Keratinocyte (primary cell): ENCODE results near the gene CNTNAP2. TPM values are rescaled to one million over a fixed set of nuclear protein-coding genes. Genes with fewer than 3 reads are reported as not detected.

ENCODE experiments used
- DNase-seq: peaks from one replicate; pipeline ENCODE4 v3.0.0-alpha.2; 2011; ENCODE audit warnings: low read depth, missing footprints, low spot score
- FAIRE-seq: peaks from 2 replicates; lab custom pipeline; 2011; peaks lifted over from hg19 to GRCh38; lab: Jason Lieb, UNC
- H2AFZ ChIP-seq: 2 replicates; pipeline ENCODE4 v1.6.0; 2012; ENCODE audit warnings: low read length, control low read depth, inconsistent platforms; ENCODE audit not compliant: control insufficient read depth
- H3K27ac ChIP-seq: 2 replicates; pipeline ENCODE4 v1.5.1; 2011; ENCODE audit warnings: low read length; ENCODE audit not compliant: control insufficient read depth, insufficient read depth
- H3K27me3 ChIP-seq: 3 replicates; pipeline ENCODE4 v1.6.0; 2011; ENCODE audit warnings: low read length; ENCODE audit not compliant: control insufficient read depth, insufficient read depth; ENCODE audit errors: extremely low read depth
- H3K36me3 ChIP-seq, 2 experiments: 2 replicates in 1 of 2; 3 replicates in 1 of 2; pipeline ENCODE4 v1.5.1; 2011; ENCODE audit warnings: low read length in 2 of 2, mild to moderate bottlenecking in 1 of 2; ENCODE audit not compliant: control insufficient read depth in 2 of 2, insufficient read depth in 2 of 2; ENCODE audit errors: extremely low read depth in 1 of 2
- H3K4me1 ChIP-seq: 3 replicates; pipeline ENCODE4 v1.5.1; 2011; ENCODE audit warnings: low read length; ENCODE audit not compliant: control insufficient read depth, insufficient read depth; ENCODE audit errors: extremely low read depth
- H3K4me2 ChIP-seq: 3 replicates; pipeline ENCODE4 v1.6.0; 2011; ENCODE audit warnings: low read depth, low read length; ENCODE audit not compliant: control insufficient read depth, insufficient read depth; ENCODE audit errors: extremely low read depth
- H3K4me3 ChIP-seq, 3 experiments: fragments of 200-600 bp in 1 of 3; sonication (generic) in 1 of 3; 2 replicates in 2 of 3; 3 replicates in 1 of 3; pipeline ENCODE4 v1.5.1; 2011 to 2016; ENCODE audit warnings: low read length in 3 of 3, mild to moderate bottlenecking in 3 of 3, control low read depth in 2 of 3, inconsistent platforms in 1 of 3, low read depth in 1 of 3, mixed read lengths in 1 of 3, mixed run types in 1 of 3, moderate library complexity in 1 of 3; ENCODE audit not compliant: control insufficient read depth in 2 of 3, insufficient read depth in 2 of 3; ENCODE audit errors: extremely low read depth in 1 of 3
- H3K79me2 ChIP-seq: 2 replicates; pipeline ENCODE4 v1.6.0; 2012; ENCODE audit warnings: low read length; ENCODE audit not compliant: control insufficient read depth, insufficient read depth
- H3K9ac ChIP-seq: 3 replicates; pipeline ENCODE4 v1.6.0; 2011; ENCODE audit warnings: low read length; ENCODE audit not compliant: control insufficient read depth, insufficient read depth; ENCODE audit errors: extremely low read depth
- H3K9me1 ChIP-seq: 3 replicates; pipeline ENCODE4 v1.6.0; 2011; ENCODE audit warnings: low read length; ENCODE audit not compliant: control insufficient read depth, insufficient read depth; ENCODE audit errors: extremely low read depth
- H3K9me3 ChIP-seq: 2 replicates; pipeline ENCODE4 v1.5.1; 2012; ENCODE audit warnings: low read depth, low read length; ENCODE audit not compliant: control insufficient read depth
- H4K20me1 ChIP-seq: 3 replicates; pipeline ENCODE4 v1.6.0; 2011; ENCODE audit warnings: low read length; ENCODE audit not compliant: control insufficient read depth, insufficient read depth; ENCODE audit errors: extremely low read depth
- CTCF ChIP-seq, 3 experiments: IDR thresholded peaks in 1 of 3; conservative IDR thresholded peaks in 1 of 3; optimal IDR thresholded peaks in 1 of 3; 2 replicates in 2 of 3; 3 replicates in 1 of 3; pipeline versions ENCODE3 to v1.5.1; 2011; ENCODE audit warnings: low read length in 3 of 3, mild to moderate bottlenecking in 3 of 3, moderate library complexity in 2 of 3, control low read depth in 1 of 3, inconsistent platforms in 1 of 3; ENCODE audit not compliant: insufficient read depth in 2 of 3; ENCODE audit errors: extremely low read depth in 1 of 3
- EZH2 ChIP-seq: IDR thresholded peaks from one replicate; pipeline ENCODE4 v1.6.1; 2012; ENCODE audit warnings: inconsistent platforms, mild to moderate bottlenecking, low read length, moderate library complexity
- dilution Hi-C: fragments of 300-500 bp; cut with MboI; formaldehyde crosslinking; loops from one replicate; pipeline ENCODE4 v1.7.0; 2020; ENCODE audit warnings: low sequenced_read_pairs; ENCODE audit not compliant: extremely low pct_ligation_motif_present
- polyA plus RNA-seq, 5 experiments: library from polyadenylated mRNA; depleted of rRNA in 3 of 5; stranded (reverse) in 3 of 5; stranded (forward) in 1 of 5; unstranded in 1 of 5; fragments of >200 nt; gene quantifications; 1 replicate in 1 of 5; 2 replicates in 3 of 5; 3 replicates in 1 of 5; pipeline versions ENCODE4 v1.2.1 to v1.2.3, GENCODE V29; 2011 to 2012; ENCODE audit warnings: missing spikeins in 2 of 5, low read depth in 1 of 5, low replicate concordance in 1 of 5

Gene CNTNAP2
- polyA plus RNA-seq, 1 donor (not counting 4 experiments of a cell fraction or from before 2014, with no cell fraction given) = 1.4 TPM

- dilution Hi-C loops = no loop called here
- no peak overlapping the region for H3K9ac ChIP-seq
- H3K4me1 ChIP-seq = no peaks in the 10 kb centered on the region
- FAIRE-seq = no peak
- H3K36me3 ChIP-seq = no peaks in the 10 kb centered on the region
- H3K9me1 ChIP-seq = no peaks in the 10 kb centered on the region
- TF ChIP-seq EZH2 = no peak
- no peaks in the 10 kb centered on the region for H4K20me1 ChIP-seq
- H3K27me3 ChIP-seq = no peaks in the 10 kb centered on the region
- H3K4me3 ChIP-seq = no peak overlapping the region
- no peak overlapping the region for H3K27ac ChIP-seq
- no peaks in the 10 kb centered on the region for H3K9me3 ChIP-seq
- no peak overlapping the region for H3K4me2 ChIP-seq
- H3K79me2 ChIP-seq = no peaks in the 10 kb centered on the region
- H2AFZ ChIP-seq = no peak overlapping the region
- DNase-seq = no peak
Measured at GRCh38 chr7:147193476-147193875, 1076.9 kb downstream of the CNTNAP2 start.

GRCh38 chr7:147196481-147196880, 1079.9 kb downstream of the CNTNAP2 start:
- Histone ChIP-seq H3K9me1 (no peaks in the 10 kb centered on the region), H3K36me3 (no peaks in the 10 kb centered on the region), H3K4me2 (no peak overlapping the region), H3K9ac (no peak overlapping the region), H3K4me1 (no peaks in the 10 kb centered on the region), H4K20me1 (no peaks in the 10 kb centered on the region), H3K9me3 (no peaks in the 10 kb centered on the region), H3K4me3 (no peak overlapping the region), H3K27me3 (no peaks in the 10 kb centered on the region), H2AFZ (no peak overlapping the region), H3K27ac (no peak overlapping the region), H3K79me2 (no peaks in the 10 kb centered on the region)
- no peak for FAIRE-seq
- no peak for TF ChIP-seq CTCF (optimal IDR thresholded peaks at IDR 0.05 in 1 of 3, IDR thresholded peaks at IDR 0.05 in 1 of 3, conservative IDR thresholded peaks at IDR 0.05 in 1 of 3; ENCODE audit: extremely low read depth in 1 of 3, insufficient read depth in 2 of 3, low read length in 3 of 3)
- no peak for TF ChIP-seq EZH2
- no peak for DNase-seq
- dilution Hi-C loops = no loop called here

GRCh38 chr7:147197006-147197405, 1080.4 kb downstream of the CNTNAP2 start:
- TF ChIP-seq CTCF (optimal IDR thresholded peaks at IDR 0.05 in 1 of 3, IDR thresholded peaks at IDR 0.05 in 1 of 3, conservative IDR thresholded peaks at IDR 0.05 in 1 of 3; ENCODE audit: extremely low read depth in 1 of 3, insufficient read depth in 2 of 3, low read length in 3 of 3) (no peak), EZH2 (no peak)
- Histone ChIP-seq H3K36me3 (no peaks in the 10 kb centered on the region), H3K79me2 (no peaks in the 10 kb centered on the region), H3K9me1 (no peaks in the 10 kb centered on the region), H3K9me3 (no peaks in the 10 kb centered on the region), H3K27me3 (no peaks in the 10 kb centered on the region), H3K4me1 (no peaks in the 10 kb centered on the region), H3K4me3 (no peak overlapping the region), H3K27ac (no peak overlapping the region), H3K4me2 (no peak overlapping the region), H4K20me1 (no peaks in the 10 kb centered on the region), H3K9ac (no peak overlapping the region), H2AFZ (no peak overlapping the region)
- DNase-seq (no peak), FAIRE-seq (no peak)
- dilution Hi-C loops = no loop called here
